Esophagus squamous epithelium (tissue), 5 donors: ENCODE measurements around the gene FNDC4. TPM values are rescaled to one million over a fixed set of nuclear protein-coding genes. Genes with fewer than 3 reads are reported as not detected.
A peak's percentile ranks its signal among the peaks of the same experiment; 100 is the strongest.

Experiments used
- DNase-seq: peaks from one replicate; lab custom pipeline; 2025; lab: John Stamatoyannopoulos, UW
- H3K27ac ChIP-seq, 4 donors: fragments of 200-600 bp; sonication (generic); one replicate each; pipeline ENCODE4 v1.5.1; 2016 to 2019; ENCODE audit warnings: mild to moderate bottlenecking in 1 of 4
- H3K27me3 ChIP-seq, 4 donors: fragments of 200-600 bp; sonication (generic); 1 replicate in 3 of 4; 2 replicates in 1 of 4; pipeline versions ENCODE4 v1.5.1 to v1.6.0; 2017 to 2021; ENCODE audit warnings: antibody characterized with exemption in 1 of 4
- H3K36me3 ChIP-seq, 3 donors: fragments of 200-600 bp; sonication (generic); one replicate each; pipeline ENCODE4 v1.5.1; 2016 to 2019
- H3K4me1 ChIP-seq, 3 donors: fragments of 200-600 bp; sonication (generic); one replicate each; pipeline ENCODE4 v1.5.1; 2017 to 2019
- H3K4me3 ChIP-seq, 4 donors: fragments of 200-600 bp; sonication (generic); 1 replicate in 3 of 4; 2 replicates in 1 of 4; pipeline ENCODE4 v1.5.1; 2016 to 2019; ENCODE audit warnings: mild to moderate bottlenecking in 2 of 4, moderate library complexity in 1 of 4
- H3K9me3 ChIP-seq, 3 donors: fragments of 200-600 bp; sonication (generic); one replicate each; pipeline ENCODE4 v1.5.1; 2016 to 2019
- POLR2A ChIP-seq, 4 donors: fragments of 450-650 bp; IDR thresholded peaks; one replicate each; pipeline ENCODE4 v1.6.1; 2017; ENCODE audit warnings: antibody characterized with exemption in 4 of 4, mild to moderate bottlenecking in 4 of 4, moderate library complexity in 3 of 4
- WGBS, 2 donors: methylation state at CpG; one replicate each; pipeline ENCODE4 v1.1.5; 2018; 5-methylcytosine and 5-hydroxymethylcytosine counted together
- intact Hi-C: fragments of 100-400 bp; cut with DNase I; formaldehyde crosslinking; loops from one replicate; pipeline ENCODE4 v1.15.0; 2022
- total RNA-seq, 4 donors: library from RNA; depleted of rRNA; stranded (reverse); fragments of >200 nt; gene quantifications; one replicate each; pipeline ENCODE4 v1.1.0, GENCODE V29; 2016
- TF ChIP-seq, protein P1 (sequence below), 6 experiments: fragments of 450-650 bp in 4 of 6; fragments of 200-600 bp in 2 of 6; sonication (generic) in 2 of 6; IDR thresholded peaks; one replicate each; pipeline ENCODE4 v1.5.1; 2016 to 2019; ENCODE audit warnings: antibody characterized with exemption in 6 of 6, mild to moderate bottlenecking in 4 of 6, moderate library complexity in 4 of 6
- donor health status: DM: yes; HTN: yes; CAD: no.

Gene FNDC4
- total RNA-seq, 4 donors from 2014 or later: 4.6 to 28.2 (median 11.3) TPM

DNA sequence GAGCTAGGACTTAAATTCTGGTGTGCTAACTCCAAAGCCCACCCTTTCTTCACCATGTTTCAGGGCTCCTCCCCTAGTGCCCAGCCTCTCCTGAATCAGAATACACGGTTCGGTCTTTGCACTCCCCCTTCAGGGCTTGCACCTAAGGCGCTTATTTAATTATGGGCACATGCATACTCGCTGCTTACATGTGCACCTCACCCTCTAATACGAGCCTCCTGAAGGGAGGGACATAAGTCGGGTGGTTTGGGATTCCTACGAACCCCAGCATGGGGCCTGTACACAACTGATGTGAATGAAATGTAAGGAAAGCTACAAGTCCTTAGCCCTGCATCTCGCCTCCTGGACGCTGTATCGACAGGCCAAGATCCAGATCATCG lies 5.9 kb downstream of the FNDC4 start:
- Histone ChIP-seq H3K4me3 (peak overlapping the region; percentile 37 to 76 (median 56)), H3K27ac (peak overlapping the region; percentile 52 to 87 (median 80)), H3K4me1 (peaks cover 5 to 49% (median 7%) of the 10 kb centered on the region in 3 donors), H3K27me3 (peaks cover 0 to 5% (median 0%) of the 10 kb centered on the region in 4 donors), H3K36me3 (peaks cover 0 to 19% (median 6%) of the 10 kb centered on the region in 3 donors), H3K9me3 (no peaks in the 10 kb centered on the region)
- TF ChIP-seq, protein P1, sequence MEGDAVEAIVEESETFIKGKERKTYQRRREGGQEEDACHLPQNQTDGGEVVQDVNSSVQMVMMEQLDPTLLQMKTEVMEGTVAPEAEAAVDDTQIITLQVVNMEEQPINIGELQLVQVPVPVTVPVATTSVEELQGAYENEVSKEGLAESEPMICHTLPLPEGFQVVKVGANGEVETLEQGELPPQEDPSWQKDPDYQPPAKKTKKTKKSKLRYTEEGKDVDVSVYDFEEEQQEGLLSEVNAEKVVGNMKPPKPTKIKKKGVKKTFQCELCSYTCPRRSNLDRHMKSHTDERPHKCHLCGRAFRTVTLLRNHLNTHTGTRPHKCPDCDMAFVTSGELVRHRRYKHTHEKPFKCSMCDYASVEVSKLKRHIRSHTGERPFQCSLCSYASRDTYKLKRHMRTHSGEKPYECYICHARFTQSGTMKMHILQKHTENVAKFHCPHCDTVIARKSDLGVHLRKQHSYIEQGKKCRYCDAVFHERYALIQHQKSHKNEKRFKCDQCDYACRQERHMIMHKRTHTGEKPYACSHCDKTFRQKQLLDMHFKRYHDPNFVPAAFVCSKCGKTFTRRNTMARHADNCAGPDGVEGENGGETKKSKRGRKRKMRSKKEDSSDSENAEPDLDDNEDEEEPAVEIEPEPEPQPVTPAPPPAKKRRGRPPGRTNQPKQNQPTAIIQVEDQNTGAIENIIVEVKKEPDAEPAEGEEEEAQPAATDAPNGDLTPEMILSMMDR (IDR thresholded peaks at IDR 0.05): peak in 1 of 6 experiments; percentile 10
- TF ChIP-seq POLR2A (IDR thresholded peaks at IDR 0.05): no peak
- intact Hi-C loops: no loop called here
- 2 to 3% methylated on average over 8 to 11 of the region's 11 CpGs for WGBS, 2 donors
- no peak for DNase-seq

- TF ChIP-seq, protein P1 (IDR thresholded peaks at IDR 0.05): no peak
- no peak for TF ChIP-seq POLR2A (IDR thresholded peaks at IDR 0.05)
- Histone ChIP-seq H3K36me3 (peaks cover 0 to 54% (median 12%) of the 10 kb centered on the region in 3 donors), H3K9me3 (no peaks in the 10 kb centered on the region), H3K27ac (no peak overlapping the region), H3K27me3 (no peaks in the 10 kb centered on the region), H3K4me1 (peaks cover 5 to 45% (median 7%) of the 10 kb centered on the region in 3 donors), H3K4me3 (no peak overlapping the region)
- no peak for DNase-seq
- intact Hi-C loops: no loop called here
- 51 to 78% methylated on average over 3 of the region's 3 CpGs for WGBS, 2 donors
These were observed 9.5 kb downstream of the FNDC4 start for GRCh38 chr2:27485496-27485895.

GRCh38 chr2:27471961-27472360 lies 23.0 kb downstream of the FNDC4 start:
- intact Hi-C loops: no loop called here
- H3K9me3 ChIP-seq: no peaks in the 10 kb centered on the region
- no peaks in the 10 kb centered on the region for H3K27me3 ChIP-seq
- TF ChIP-seq POLR2A (IDR thresholded peaks at IDR 0.05): no peak
- TF ChIP-seq, protein P1 (IDR thresholded peaks at IDR 0.05): no peak
- no peak for DNase-seq
- 82% methylated on average over 3 to 5 of the region's 5 CpGs for WGBS, 2 donors
- no peak overlapping the region for H3K27ac ChIP-seq
- H3K36me3 ChIP-seq: peaks cover 4 to 65% (median 4%) of the 10 kb centered on the region in 3 donors
- H3K4me3 ChIP-seq: no peak overlapping the region
- H3K4me1 ChIP-seq: no peaks in the 10 kb centered on the region

GRCh38 chr2:27464443-27464842 lies 30.6 kb downstream of the FNDC4 start:
- TF ChIP-seq, protein P1 (IDR thresholded peaks at IDR 0.05): no peak
- no peak for TF ChIP-seq POLR2A (IDR thresholded peaks at IDR 0.05)
- Histone ChIP-seq H3K4me1 (no peaks in the 10 kb centered on the region), H3K36me3 (peaks cover 0 to 41% (median 3%) of the 10 kb centered on the region in 3 donors), H3K4me3 (no peak overlapping the region), H3K9me3 (no peaks in the 10 kb centered on the region), H3K27me3 (no peaks in the 10 kb centered on the region), H3K27ac (no peak overlapping the region)
- WGBS, 2 donors: 93 to 95% methylated on average over 6 to 7 of the region's 7 CpGs
- DNase-seq: no peak
- intact Hi-C loops: no loop called here

GRCh38 chr2:27461118-27461517 lies 33.9 kb downstream of the FNDC4 start:
- Histone ChIP-seq H3K9me3 (no peaks in the 10 kb centered on the region), H3K36me3 (peaks cover 0 to 74% (median 12%) of the 10 kb centered on the region in 3 donors), H3K4me1 (no peaks in the 10 kb centered on the region), H3K27me3 (no peaks in the 10 kb centered on the region), H3K27ac (no peak overlapping the region), H3K4me3 (no peak overlapping the region)
- no peak for DNase-seq
- TF ChIP-seq, protein P1 (IDR thresholded peaks at IDR 0.05): no peak
- no peak for TF ChIP-seq POLR2A (IDR thresholded peaks at IDR 0.05)
- WGBS, 2 donors: 75 to 88% methylated on average over 3 to 4 of the region's 8 CpGs
- intact Hi-C loops: no loop called here
